BLaER1 (cell line): ENCODE measurements around the gene PARP15.

Experiments used
- H3K27ac ChIP-seq: shearing (Covaris generic); formaldehyde crosslinking; 2 replicates; pipeline ENCODE4 v1.8.1; 2022
- H3K27me3 ChIP-seq: shearing (Covaris generic); formaldehyde crosslinking; 2 replicates; pipeline ENCODE4 v1.8.1; 2022
- H3K36me3 ChIP-seq: shearing (Covaris generic); formaldehyde crosslinking; 2 replicates; pipeline ENCODE4 v1.8.1; 2022
- H3K4me1 ChIP-seq: shearing (Covaris generic); formaldehyde crosslinking; 2 replicates; pipeline ENCODE4 v1.8.1; 2022
- H3K4me2 ChIP-seq: shearing (Covaris generic); formaldehyde crosslinking; 2 replicates; pipeline ENCODE4 v1.8.1; 2022
- H3K4me3 ChIP-seq: shearing (Covaris generic); formaldehyde crosslinking; 2 replicates; pipeline ENCODE4 v1.8.1; 2022
- H3K9ac ChIP-seq: shearing (Covaris generic); formaldehyde crosslinking; 2 replicates; pipeline ENCODE4 v1.8.1; 2022
- H3K9me3 ChIP-seq: shearing (Covaris generic); formaldehyde crosslinking; 2 replicates; pipeline ENCODE4 v1.8.1; 2022
- H4K20me1 ChIP-seq: shearing (Covaris generic); formaldehyde crosslinking; 2 replicates; pipeline ENCODE4 v1.8.1; 2022
- Cebpa-rat ChIP-seq: shearing (Covaris generic); IDR thresholded peaks from 2 replicates; pipeline ENCODE4 v1.8.1; 2022

PARP15 gene

GRCh38 chr3:122609798-122610559 is 32.5 kb downstream of the PARP15 start:
- H3K4me2 ChIP-seq: no peak overlapping the region
- TF ChIP-seq Cebpa-rat: no peak
- H3K27me3 ChIP-seq: no peaks in the 10 kb centered on the region
- no peaks in the 10 kb centered on the region for H4K20me1 ChIP-seq
- H3K36me3 ChIP-seq: peaks cover 71% of the 10 kb centered on the region
- no peak overlapping the region for H3K4me3 ChIP-seq
- H3K9ac ChIP-seq: no peak overlapping the region
- no peaks in the 10 kb centered on the region for H3K9me3 ChIP-seq
- H3K27ac ChIP-seq: no peak overlapping the region
- H3K4me1 ChIP-seq: peaks cover under 1% of the 10 kb centered on the region

- TF ChIP-seq Cebpa-rat: no peak
- no peak overlapping the region for H3K27ac ChIP-seq
- H3K4me1 ChIP-seq: no peaks in the 10 kb centered on the region
Measured at GRCh38 chr3:122612696-122613095, 35.2 kb downstream of the PARP15 start.

GRCh38 chr3:122615303-122615702 is 37.9 kb downstream of the PARP15 start:
- H3K4me1 ChIP-seq: peaks cover 22% of the 10 kb centered on the region
- H3K9me3 ChIP-seq: no peaks in the 10 kb centered on the region
- H3K4me2 ChIP-seq: no peak overlapping the region
- H3K27me3 ChIP-seq: no peaks in the 10 kb centered on the region
- no peak for TF ChIP-seq Cebpa-rat
- H3K27ac ChIP-seq: no peak overlapping the region
- peaks cover 93% of the 10 kb centered on the region for H3K36me3 ChIP-seq
- no peak overlapping the region for H3K9ac ChIP-seq
- no peaks in the 10 kb centered on the region for H4K20me1 ChIP-seq
- H3K4me3 ChIP-seq: no peak overlapping the region

More at GRCh38 chr3:122612696-122613095, 35.2 kb downstream of the PARP15 start:
- no peaks in the 10 kb centered on the region for H3K9me3 ChIP-seq
- no peak overlapping the region for H3K4me3 ChIP-seq
- H3K36me3 ChIP-seq: peaks cover 85% of the 10 kb centered on the region
- no peak overlapping the region for H3K4me2 ChIP-seq
- H4K20me1 ChIP-seq: no peaks in the 10 kb centered on the region
- H3K27me3 ChIP-seq: no peaks in the 10 kb centered on the region
- no peak overlapping the region for H3K9ac ChIP-seq

GRCh38 chr3:122618614-122619013 is 41.2 kb downstream of the PARP15 start:
- Histone ChIP-seq H3K9me3 (no peaks in the 10 kb centered on the region), H3K4me1 (peaks cover 46% of the 10 kb centered on the region), H3K27me3 (no peaks in the 10 kb centered on the region), H3K9ac (no peak overlapping the region), H3K36me3 (peaks cover 83% of the 10 kb centered on the region), H3K4me2 (no peak overlapping the region), H4K20me1 (no peaks in the 10 kb centered on the region), H3K27ac (no peak overlapping the region), H3K4me3 (no peak overlapping the region)
- TF ChIP-seq Cebpa-rat: no peak

GRCh38 chr3:122619040-122619439 is 41.6 kb downstream of the PARP15 start:
- Histone ChIP-seq H3K9me3 (no peaks in the 10 kb centered on the region), H3K36me3 (peaks cover 82% of the 10 kb centered on the region), H3K4me3 (no peak overlapping the region), H4K20me1 (no peaks in the 10 kb centered on the region), H3K27me3 (no peaks in the 10 kb centered on the region), H3K4me1 (peaks cover 46% of the 10 kb centered on the region), H3K27ac (no peak overlapping the region), H3K9ac (no peak overlapping the region), H3K4me2 (peak overlapping the region; percentile 80; the same call in 1 of the 2 replicates)
- TF ChIP-seq Cebpa-rat: no peak

- Histone ChIP-seq H4K20me1 (no peaks in the 10 kb centered on the region), H3K4me2 (peak overlapping the region; percentile 80), H3K36me3 (peaks cover 78% of the 10 kb centered on the region), H3K9ac (no peak overlapping the region), H3K4me1 (peaks cover 46% of the 10 kb centered on the region), H3K27me3 (no peaks in the 10 kb centered on the region), H3K9me3 (no peaks in the 10 kb centered on the region), H3K4me3 (no peak overlapping the region), H3K27ac (peak overlapping the region; percentile 59)
- TF ChIP-seq Cebpa-rat: no peak
Measured at GRCh38 chr3:122620399-122620798, 42.9 kb downstream of the PARP15 start.

GRCh38 chr3:122621112-122621511 is 43.7 kb downstream of the PARP15 start:
- peak overlapping the region; percentile 80 for H3K4me2 ChIP-seq
- no peaks in the 10 kb centered on the region for H3K27me3 ChIP-seq
- TF ChIP-seq Cebpa-rat: no peak

GRCh38 chr3:122623031-122623829 is 45.8 kb downstream of the PARP15 start:
- Histone ChIP-seq H3K4me1 (peaks cover 45% of the 10 kb centered on the region), H3K27me3 (no peaks in the 10 kb centered on the region), H3K36me3 (peaks cover 75% of the 10 kb centered on the region), H3K4me2 (no peak overlapping the region), H3K9ac (no peak overlapping the region), H3K9me3 (no peaks in the 10 kb centered on the region), H3K27ac (no peak overlapping the region), H4K20me1 (no peaks in the 10 kb centered on the region), H3K4me3 (no peak overlapping the region)
- no peak for TF ChIP-seq Cebpa-rat

More at GRCh38 chr3:122621112-122621511, 43.7 kb downstream of the PARP15 start:
- Histone ChIP-seq H3K36me3 (peaks cover 77% of the 10 kb centered on the region), H4K20me1 (no peaks in the 10 kb centered on the region), H3K4me3 (no peak overlapping the region), H3K9me3 (no peaks in the 10 kb centered on the region), H3K4me1 (peaks cover 46% of the 10 kb centered on the region), H3K27ac (peak overlapping the region; percentile 59), H3K9ac (no peak overlapping the region)

GRCh38 chr3:122626515-122627180 is 49.2 kb downstream of the PARP15 start:
- TF ChIP-seq Cebpa-rat: no peak
- H3K36me3 ChIP-seq: peaks cover 80% of the 10 kb centered on the region
- H3K27ac ChIP-seq: no peak overlapping the region
- no peak overlapping the region for H3K4me3 ChIP-seq
- H3K4me2 ChIP-seq: no peak overlapping the region
- H4K20me1 ChIP-seq: no peaks in the 10 kb centered on the region
- peaks cover 11% of the 10 kb centered on the region for H3K4me1 ChIP-seq
- no peak overlapping the region for H3K9ac ChIP-seq
- no peaks in the 10 kb centered on the region for H3K27me3 ChIP-seq
- no peaks in the 10 kb centered on the region for H3K9me3 ChIP-seq
